Gastrocnemius medialis (tissue), 4 donors: ENCODE measurements around the gene COBL. TPM values are rescaled to one million over a fixed set of nuclear protein-coding genes. Genes with fewer than 3 reads are reported as not detected.

Experiments
- ATAC-seq, 2 donors: fragments of 150-250 bp; one replicate each; pipeline ENCODE4 v1.9.1; 2016
- DNase-seq, 2 donors: peaks; one replicate each; pipeline ENCODE4 v3.0.0-alpha.2; 2019
- H3K27ac ChIP-seq, 4 donors: fragments of 200-600 bp; sonication (generic); 1 replicate in 1 of 4; 2 replicates in 3 of 4; pipeline ENCODE4 v1.5.1; 2016 to 2018; ENCODE audit warnings: mild to moderate bottlenecking in 2 of 4, moderate library complexity in 1 of 4
- H3K27me3 ChIP-seq, 3 donors: fragments of 200-600 bp; sonication (generic) in 2 of 3; 1 replicate in 1 of 3; 2 replicates in 2 of 3; pipeline versions ENCODE4 v1.5.1 to v1.6.0; 2016 to 2019; ENCODE audit warnings: mild to moderate bottlenecking in 1 of 3, moderate library complexity in 1 of 3
- H3K36me3 ChIP-seq, 2 donors: fragments of 200-600 bp; sonication (generic) in 1 of 2; one replicate each; pipeline ENCODE4 v1.5.1; 2017 to 2018
- H3K4me1 ChIP-seq, 2 donors: fragments of 200-600 bp; sonication (generic) in 1 of 2; one replicate each; pipeline ENCODE4 v1.5.1; 2016 to 2017; ENCODE audit warnings: mild to moderate bottlenecking in 2 of 2
- H3K4me3 ChIP-seq, 4 donors: fragments of 200-600 bp; sonication (generic) in 3 of 4; 1 replicate in 1 of 4; 2 replicates in 3 of 4; pipeline ENCODE4 v1.5.1; 2016 to 2019; ENCODE audit warnings: mild to moderate bottlenecking in 2 of 4
- H3K9me3 ChIP-seq, 3 donors: fragments of 200-600 bp; sonication (generic) in 2 of 3; 1 replicate in 1 of 3; 2 replicates in 2 of 3; pipeline ENCODE4 v1.5.1; 2016 to 2019
- POLR2A ChIP-seq, 2 donors: fragments of 450-650 bp; IDR thresholded peaks; one replicate each; pipeline ENCODE4 v1.6.1; 2017; ENCODE audit warnings: antibody characterized with exemption in 2 of 2, mild to moderate bottlenecking in 2 of 2, moderate library complexity in 2 of 2
- in situ Hi-C, 4 donors: fragments of 200-750 bp; cut with MboI; loops; one replicate each; pipeline versions ENCODE4 v1.15.0 to v1.8.0; 2017; ENCODE audit warnings: low sequenced_read_pairs in 4 of 4
- intact Hi-C: fragments of 100-400 bp; cut with DNase I; formaldehyde crosslinking; loops from one replicate; pipeline ENCODE4 v1.15.1; 2023; ENCODE audit warnings: low total_unique reads
- total RNA-seq, 4 donors: library from RNA; depleted of rRNA; stranded (reverse); fragments of >200 nt; gene quantifications; one replicate each; pipeline versions ENCODE4 v1.1.0 to v1.2.3, GENCODE V29; 2016
- TF ChIP-seq, protein P1 (sequence below), 5 experiments: fragments of 450-650 bp in 3 of 5; fragments of 200-600 bp in 2 of 5; sonication (generic) in 2 of 5; IDR thresholded peaks in 4 of 5; conservative IDR thresholded peaks in 1 of 5; 1 replicate in 4 of 5; 2 replicates in 1 of 5; pipeline ENCODE4 v1.5.1; 2016 to 2019; ENCODE audit warnings: antibody characterized with exemption in 5 of 5, mild to moderate bottlenecking in 3 of 5, moderate library complexity in 3 of 5

The COBL gene
- total RNA-seq, 4 donors from 2014 or later = 82.1 to 170 (median 124) TPM

DNA sequence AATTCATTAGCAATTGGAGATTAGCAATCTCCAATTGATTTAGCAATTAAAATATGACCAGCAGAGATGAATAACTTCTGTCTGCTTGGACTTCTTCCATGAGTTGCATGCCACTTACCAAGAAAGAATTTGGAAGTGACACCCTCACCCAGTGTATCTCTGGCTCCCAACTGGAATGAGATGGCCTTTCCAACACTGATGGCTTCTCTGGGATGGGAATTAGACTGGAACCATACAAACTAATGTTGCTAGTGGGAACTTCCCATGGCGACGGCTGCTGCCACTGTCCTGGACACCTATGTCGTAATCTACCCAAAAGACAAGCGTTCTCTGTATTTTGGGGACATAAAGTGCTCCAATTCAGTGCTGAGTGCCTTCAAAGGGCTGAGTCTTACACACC, 192.3 kb downstream of the COBL start:
- in situ Hi-C loops (no loop called here), intact Hi-C loops (no loop called here)
- DNase-seq = no peak
- Histone ChIP-seq H3K4me1 (peaks cover 5 to 27% of the 10 kb centered on the region in 2 donors), H3K27me3 (no peaks in the 10 kb centered on the region), H3K36me3 (no peaks in the 10 kb centered on the region), H3K27ac (peak overlapping the region; percentile 5 to 71 (median 66)), H3K9me3 (no peaks in the 10 kb centered on the region), H3K4me3 (no peak overlapping the region)
- no peak for TF ChIP-seq POLR2A (IDR thresholded peaks at IDR 0.05)
- TF ChIP-seq, protein P1, sequence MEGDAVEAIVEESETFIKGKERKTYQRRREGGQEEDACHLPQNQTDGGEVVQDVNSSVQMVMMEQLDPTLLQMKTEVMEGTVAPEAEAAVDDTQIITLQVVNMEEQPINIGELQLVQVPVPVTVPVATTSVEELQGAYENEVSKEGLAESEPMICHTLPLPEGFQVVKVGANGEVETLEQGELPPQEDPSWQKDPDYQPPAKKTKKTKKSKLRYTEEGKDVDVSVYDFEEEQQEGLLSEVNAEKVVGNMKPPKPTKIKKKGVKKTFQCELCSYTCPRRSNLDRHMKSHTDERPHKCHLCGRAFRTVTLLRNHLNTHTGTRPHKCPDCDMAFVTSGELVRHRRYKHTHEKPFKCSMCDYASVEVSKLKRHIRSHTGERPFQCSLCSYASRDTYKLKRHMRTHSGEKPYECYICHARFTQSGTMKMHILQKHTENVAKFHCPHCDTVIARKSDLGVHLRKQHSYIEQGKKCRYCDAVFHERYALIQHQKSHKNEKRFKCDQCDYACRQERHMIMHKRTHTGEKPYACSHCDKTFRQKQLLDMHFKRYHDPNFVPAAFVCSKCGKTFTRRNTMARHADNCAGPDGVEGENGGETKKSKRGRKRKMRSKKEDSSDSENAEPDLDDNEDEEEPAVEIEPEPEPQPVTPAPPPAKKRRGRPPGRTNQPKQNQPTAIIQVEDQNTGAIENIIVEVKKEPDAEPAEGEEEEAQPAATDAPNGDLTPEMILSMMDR (IDR thresholded peaks at IDR 0.05 in 4 of 5, conservative IDR thresholded peaks at IDR 0.05 in 1 of 5) = no peak
- no peak for ATAC-seq

DNA sequence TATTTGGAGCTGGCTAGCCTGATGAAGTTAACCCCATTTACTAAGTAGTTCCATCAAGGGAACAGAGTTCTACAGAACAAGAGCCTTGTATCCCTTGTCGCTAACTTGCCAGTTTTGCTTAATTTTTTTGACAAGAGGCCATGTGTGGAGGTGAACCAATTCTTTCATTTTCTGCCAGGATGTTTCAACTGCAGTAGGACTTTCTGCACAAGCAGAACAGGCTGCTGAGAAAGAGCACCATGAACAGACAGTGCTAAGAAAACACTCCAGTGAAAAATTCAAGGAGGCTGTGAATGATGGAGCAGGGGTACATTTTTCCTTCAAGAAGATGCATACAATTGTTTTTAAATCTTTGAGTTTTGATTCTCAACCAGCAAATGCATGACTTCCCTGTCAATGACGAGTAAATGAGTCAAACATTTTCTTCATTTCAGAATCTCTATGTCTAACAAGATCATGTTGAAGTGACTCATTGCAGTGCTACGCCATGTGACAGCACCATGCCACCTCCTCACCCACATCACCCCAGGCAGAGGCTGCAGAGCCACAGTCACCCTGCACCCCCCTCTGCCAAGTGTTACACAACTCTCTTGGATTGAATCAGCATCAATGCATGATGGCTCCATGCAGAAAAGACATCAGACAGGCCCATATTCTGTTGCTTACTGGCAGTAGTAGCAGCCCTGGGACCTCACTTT, 193.1 kb downstream of the COBL start:
- intact Hi-C loops = no loop called here
- Histone ChIP-seq H3K4me3 (no peak overlapping the region), H3K27ac (peak overlapping the region; percentile 60 to 71 (median 66)), H3K36me3 (no peaks in the 10 kb centered on the region), H3K27me3 (no peaks in the 10 kb centered on the region), H3K4me1 (peaks cover 5 to 27% of the 10 kb centered on the region in 2 donors), H3K9me3 (no peaks in the 10 kb centered on the region)
- in situ Hi-C loops = no loop called here
- ATAC-seq = peak; percentile 88 to 95
- TF ChIP-seq POLR2A (IDR thresholded peaks at IDR 0.05) = no peak
- TF ChIP-seq, protein P1 (IDR thresholded peaks at IDR 0.05 in 4 of 5, conservative IDR thresholded peaks at IDR 0.05 in 1 of 5) = no peak
- DNase-seq = peak; percentile 70 to 85

DNA sequence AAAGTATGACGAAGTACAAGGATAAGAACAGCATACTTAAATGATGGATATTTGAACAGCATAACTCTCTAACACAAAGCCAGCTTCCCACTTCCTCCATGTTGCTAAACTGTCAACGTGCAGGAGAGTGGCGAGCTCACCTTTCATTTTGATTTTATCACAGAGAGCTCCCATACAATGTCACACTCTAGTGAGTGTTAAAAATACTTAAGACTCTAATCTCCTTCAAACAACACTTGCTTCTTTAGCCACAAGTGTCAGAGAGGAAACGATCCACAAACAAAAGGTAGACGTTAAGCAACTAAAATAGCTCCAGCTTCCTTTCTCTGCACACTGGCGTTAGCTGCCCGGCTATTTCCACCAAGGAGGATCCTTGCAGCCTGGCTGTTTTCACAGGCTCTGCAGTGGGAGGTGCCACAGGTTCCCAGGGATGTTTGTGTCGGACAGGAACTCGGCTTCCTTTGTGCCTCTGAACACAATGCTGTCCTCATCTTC, 194.6 kb downstream of the COBL start:
- DNase-seq = no peak
- no peak overlapping the region for H3K4me3 ChIP-seq

DNA sequence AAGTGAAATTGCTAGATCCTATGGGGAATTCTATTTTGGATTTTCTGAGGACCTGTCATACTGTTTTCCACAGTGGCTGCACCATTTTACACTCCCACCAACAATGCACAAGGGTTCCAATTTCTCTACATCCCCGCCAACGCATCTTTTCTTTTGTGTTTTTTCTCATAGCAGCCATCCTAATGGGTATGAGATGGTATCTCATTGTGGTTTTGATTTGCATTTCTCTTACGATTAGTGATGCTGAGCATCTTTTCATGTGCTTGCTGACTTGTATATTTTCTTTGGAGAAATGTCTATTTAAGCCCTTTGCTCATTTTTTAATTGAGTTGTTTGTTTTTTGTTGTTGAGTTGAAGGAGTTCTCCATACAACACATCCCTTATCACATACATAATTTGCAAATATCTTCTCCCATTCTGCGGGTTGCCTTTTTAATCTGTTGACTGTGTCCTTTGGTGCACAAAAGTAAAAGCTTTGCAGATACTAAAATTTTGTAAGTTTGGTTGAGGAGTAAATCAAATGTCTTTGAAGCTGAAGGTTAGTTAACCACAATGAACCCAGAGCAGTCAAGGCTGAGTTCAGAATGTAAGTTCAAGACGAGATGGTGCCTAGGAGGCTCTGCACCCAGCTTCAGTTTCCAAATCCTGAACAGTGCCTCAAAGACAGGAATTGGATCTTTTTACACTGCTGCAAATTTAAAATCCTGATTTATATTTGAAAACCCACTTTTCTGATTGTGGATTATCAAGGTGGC, 195.4 kb downstream of the COBL start:
- H3K27ac ChIP-seq = peak overlapping the region in 3 of 4 donors; percentile 45 to 65 (median 64)
- H3K36me3 ChIP-seq = no peaks in the 10 kb centered on the region
- no peaks in the 10 kb centered on the region for H3K27me3 ChIP-seq
- no peak for ATAC-seq
- H3K4me3 ChIP-seq = no peak overlapping the region
- in situ Hi-C loops (no loop called here), intact Hi-C loops (no loop called here)
- no peak for DNase-seq
- H3K4me1 ChIP-seq = peaks cover 5 to 27% of the 10 kb centered on the region in 2 donors
- no peaks in the 10 kb centered on the region for H3K9me3 ChIP-seq
- TF ChIP-seq, protein P1 (IDR thresholded peaks at IDR 0.05 in 4 of 5, conservative IDR thresholded peaks at IDR 0.05 in 1 of 5) = no peak
- TF ChIP-seq POLR2A (IDR thresholded peaks at IDR 0.05) = no peak

More for the DNA sequence above, 194.6 kb downstream of the COBL start:
- no peaks in the 10 kb centered on the region for H3K36me3 ChIP-seq
- peaks cover 5 to 27% of the 10 kb centered on the region in 2 donors for H3K4me1 ChIP-seq
- H3K27ac ChIP-seq = peak overlapping the region in 3 of 4 donors; percentile 45 to 65 (median 64)
- TF ChIP-seq, protein P1 (IDR thresholded peaks at IDR 0.05 in 4 of 5, conservative IDR thresholded peaks at IDR 0.05 in 1 of 5) = no peak
- TF ChIP-seq POLR2A (IDR thresholded peaks at IDR 0.05) = no peak
- no peaks in the 10 kb centered on the region for H3K9me3 ChIP-seq
- in situ Hi-C loops = no loop called here
- peak in 1 of 2 donors; percentile 57 for ATAC-seq
- intact Hi-C loops = no loop called here
- H3K27me3 ChIP-seq = no peaks in the 10 kb centered on the region
